K562 (cell line): ENCODE data around the gene MMS19. TPM values are rescaled to one million over a fixed set of nuclear protein-coding genes. Genes with fewer than 3 reads are reported as not detected.
A peak's percentile ranks its signal among the peaks of the same experiment; 100 is the strongest.

Experiments used
- ATF3 ChIP-seq, 2 experiments: fragments of 450-650 bp in 1 of 2; sonication (generic) in 1 of 2; formaldehyde crosslinking in 1 of 2; IDR thresholded peaks in 1 of 2; conservative IDR thresholded peaks in 1 of 2; 2 replicates each; pipeline versions ENCODE4 v1.6.1 to v1.8.1; 2016 to 2023; ENCODE audit warnings: mild to moderate bottlenecking in 2 of 2, moderate library complexity in 2 of 2, inconsistent platforms in 1 of 2, missing genetic modification reagents in 1 of 2
- DPF2 ChIP-seq: fragments of 450-650 bp; IDR thresholded peaks from 2 replicates; pipeline ENCODE4 v1.6.1; 2016
- FOS ChIP-seq: IDR thresholded peaks from 3 replicates; pipeline ENCODE4 v1.6.1; 2011; ENCODE audit not compliant: insufficient read length; ENCODE audit errors: extremely low read depth
- HDAC8 ChIP-seq: fragments of 450-650 bp; IDR thresholded peaks from 2 replicates; pipeline ENCODE4 v1.6.1; 2016; ENCODE audit warnings: mild to moderate bottlenecking, missing genetic modification characterization, moderate library complexity, missing compliant biosample characterization
- ILF3 ChIP-seq: fragments of 450-650 bp; IDR thresholded peaks from 2 replicates; pipeline ENCODE4 v1.6.1; 2018; ENCODE audit warnings: antibody characterized with exemption, mild to moderate bottlenecking, moderate library complexity, borderline replicate concordance
- JUND ChIP-seq, 2 experiments: IDR thresholded peaks; 2 replicates in 1 of 2; 3 replicates in 1 of 2; pipeline ENCODE4 v1.6.1; 2011; ENCODE audit warnings: borderline replicate concordance in 2 of 2, low read depth in 2 of 2, low read length in 2 of 2, improper control_type of control experiment in 1 of 2, missing biosample characterization in 1 of 2, missing genetic modification characterization in 1 of 2, missing genetic modification reagents in 1 of 2
- MEIS2 ChIP-seq: fragments of 450-650 bp; IDR thresholded peaks from 2 replicates; pipeline ENCODE4 v1.6.1; 2014; ENCODE audit warnings: mild to moderate bottlenecking; ENCODE audit not compliant: partially characterized antibody
- NEUROD1 ChIP-seq: fragments of 150-350 bp; IDR thresholded peaks from 2 replicates; pipeline ENCODE4 v1.6.1; 2014; ENCODE audit warnings: borderline replicate concordance, low read length, low read depth; ENCODE audit not compliant: partially characterized antibody
- SMAD2 ChIP-seq: fragments of 150-350 bp; IDR thresholded peaks from 2 replicates; pipeline ENCODE4 v1.6.1; 2014; ENCODE audit warnings: low read depth, mild to moderate bottlenecking, low read length
- SMAD4 ChIP-seq: fragments of 250-450 bp; sonication (Bioruptor Pico); conservative IDR thresholded peaks from 2 replicates; pipeline ENCODE4 v1.8.0; 2021; ENCODE audit warnings: inconsistent platforms, mild to moderate bottlenecking, moderate library complexity
- SMARCA4 ChIP-seq: fragments of 450-650 bp; IDR thresholded peaks from 2 replicates; pipeline ENCODE4 v1.6.1; 2016
- SMARCC2 ChIP-seq: fragments of 450-650 bp; IDR thresholded peaks from 2 replicates; pipeline ENCODE4 v1.6.1; 2017; ENCODE audit warnings: antibody characterized with exemption, moderate library complexity, mild to moderate bottlenecking, low read depth
- UBTF ChIP-seq, 2 experiments: IDR thresholded peaks; 2 replicates each; pipeline ENCODE4 v1.6.1; 2012; ENCODE audit warnings: improper control_type of control experiment in 2 of 2, low read depth in 2 of 2, low read length in 2 of 2, borderline replicate concordance in 1 of 2
- ZNF586 ChIP-seq: fragments of 450-650 bp; formaldehyde crosslinking; conservative IDR thresholded peaks from 2 replicates; pipeline ENCODE4 v1.4.0; 2020; ENCODE audit warnings: mild to moderate bottlenecking, moderate library complexity
- ZNF785 ChIP-seq: fragments of 250-450 bp; sonication (Bioruptor Pico); IDR thresholded peaks from 2 replicates; pipeline ENCODE4 v1.4.0; 2020; ENCODE audit warnings: mild to moderate bottlenecking
- polyA plus RNA-seq, 8 experiments: library from polyadenylated mRNA; depleted of rRNA in 4 of 8; stranded (reverse) in 5 of 8; unstranded in 3 of 8; fragments of >200 nt; fragmentation: Nextera tagmentation in 2 of 8; fragmentation: Illumina TruSeq in 1 of 8; extraction: Ambion mirVana in 2 of 8; extraction: Trizol in 1 of 8; gene quantifications; 2 replicates each; pipeline versions ENCODE4 v1.2.1 to v1.2.3, GENCODE V29; 2011 to 2014; ENCODE audit warnings: inconsistent platforms in 1 of 8, missing spikeins in 1 of 8
- total RNA-seq, 7 experiments: library from RNA; depleted of rRNA in 6 of 7; stranded (reverse); fragments of >200 nt in 6 of 7; fragmentation: Illumina TruSeq in 2 of 7; extraction: Trizol in 2 of 7; gene quantifications; 2 replicates each; pipeline versions ENCODE4 v1.2.1 to v1.2.3, GENCODE V29; 2011 to 2021; ENCODE audit warnings: low replicate concordance in 1 of 7
- TF ChIP-seq, protein P1 (sequence below): fragments of 450-650 bp; IDR thresholded peaks from 2 replicates; pipeline ENCODE4 v1.6.1; 2016
- TF ChIP-seq, protein P2 (sequence below), 2 experiments: IDR thresholded peaks in 1 of 2; conservative IDR thresholded peaks in 1 of 2; 2 replicates each; pipeline ENCODE4 v1.6.1; 2016; ENCODE audit warnings: low read depth in 2 of 2, mild to moderate bottlenecking in 1 of 2, missing compliant biosample characterization in 1 of 2, missing genetic modification characterization in 1 of 2, moderate library complexity in 1 of 2

The MMS19 gene
- total and polyA plus RNA-seq, 9 of the 15 experiments (the other 6 are each of a cell fraction or from before 2014, with no cell fraction given), result 40.1 to 110 (median 62.9) TPM

DNA sequence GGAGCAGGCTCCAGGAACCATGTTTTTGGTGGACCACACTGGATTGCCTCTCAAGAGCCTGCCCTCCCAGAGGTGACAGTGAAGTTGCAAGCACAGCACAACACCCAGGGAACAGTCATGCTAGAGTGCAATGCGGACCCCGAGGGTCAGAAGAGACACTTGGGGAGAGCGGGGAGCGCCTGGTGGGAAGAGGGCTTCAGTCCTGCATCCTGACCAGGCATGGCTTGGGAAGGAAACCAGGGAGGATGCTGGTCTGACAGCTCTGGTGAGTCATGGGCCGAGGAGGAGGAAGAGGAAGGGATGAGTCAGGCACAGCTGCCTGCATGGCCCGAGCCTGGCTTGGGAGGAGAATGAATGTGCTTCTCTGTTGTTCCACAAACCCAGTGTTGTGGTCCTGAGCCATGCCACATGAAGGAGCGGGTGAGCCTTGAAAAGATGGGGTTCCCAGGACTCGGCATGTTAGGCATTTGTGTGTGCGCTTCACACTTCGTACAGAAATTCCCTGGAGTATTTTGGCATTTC lies 44.9 kb upstream of the MMS19 start (continued):
- TF ChIP-seq UBTF (IDR thresholded peaks at IDR 0.05; ENCODE audit: borderline replicate concordance in 1 of 2, low read depth in 2 of 2, low read length in 2 of 2) (no peak), FOS (peak; percentile 59), MEIS2 (peak; percentile 51), DPF2 (peak; percentile 77), JUND (IDR thresholded peaks at IDR 0.05; ENCODE audit: borderline replicate concordance, low read depth, low read length) (peak; percentile 95), JUND (tag; IDR thresholded peaks at IDR 0.05; ENCODE audit: borderline replicate concordance, low read depth, low read length) (peak; percentile 96), ZNF586 (CRISPR knock-in tag) (no peak), HDAC8 (no peak), NEUROD1 (peak; percentile 14), SMARCC2 (peak; percentile 52; the same call in 1 of the 2 replicates), ILF3 (no peak), SMAD4 (no peak), SMAD2 (no peak), SMARCA4 (peak; percentile 83), ZNF785 (CRISPR knock-in tag) (no peak), ATF3 (IDR thresholded peaks at IDR 0.05) (peak; percentile 93), ATF3 (CRISPR knock-in tag; conservative IDR thresholded peaks at IDR 0.05) (no peak)
- TF ChIP-seq, protein P1, sequence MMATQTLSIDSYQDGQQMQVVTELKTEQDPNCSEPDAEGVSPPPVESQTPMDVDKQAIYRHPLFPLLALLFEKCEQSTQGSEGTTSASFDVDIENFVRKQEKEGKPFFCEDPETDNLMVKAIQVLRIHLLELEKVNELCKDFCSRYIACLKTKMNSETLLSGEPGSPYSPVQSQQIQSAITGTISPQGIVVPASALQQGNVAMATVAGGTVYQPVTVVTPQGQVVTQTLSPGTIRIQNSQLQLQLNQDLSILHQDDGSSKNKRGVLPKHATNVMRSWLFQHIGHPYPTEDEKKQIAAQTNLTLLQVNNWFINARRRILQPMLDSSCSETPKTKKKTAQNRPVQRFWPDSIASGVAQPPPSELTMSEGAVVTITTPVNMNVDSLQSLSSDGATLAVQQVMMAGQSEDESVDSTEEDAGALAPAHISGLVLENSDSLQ, result peak; percentile 40; the same call in 1 of the 2 replicates
- TF ChIP-seq, protein P2, sequence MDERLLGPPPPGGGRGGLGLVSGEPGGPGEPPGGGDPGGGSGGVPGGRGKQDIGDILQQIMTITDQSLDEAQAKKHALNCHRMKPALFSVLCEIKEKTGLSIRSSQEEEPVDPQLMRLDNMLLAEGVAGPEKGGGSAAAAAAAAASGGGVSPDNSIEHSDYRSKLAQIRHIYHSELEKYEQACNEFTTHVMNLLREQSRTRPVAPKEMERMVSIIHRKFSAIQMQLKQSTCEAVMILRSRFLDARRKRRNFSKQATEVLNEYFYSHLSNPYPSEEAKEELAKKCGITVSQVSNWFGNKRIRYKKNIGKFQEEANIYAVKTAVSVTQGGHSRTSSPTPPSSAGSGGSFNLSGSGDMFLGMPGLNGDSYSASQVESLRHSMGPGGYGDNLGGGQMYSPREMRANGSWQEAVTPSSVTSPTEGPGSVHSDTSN (CRISPR knock-in tag; IDR thresholded peaks at IDR 0.05; ENCODE audit: low read depth), result no peak
- TF ChIP-seq, protein P2 (tag; conservative IDR thresholded peaks at IDR 0.05; ENCODE audit: low read depth), result no peak
